H9 (cell line): ENCODE data around the gene ADAT3. TPM values are rescaled to one million over a fixed set of nuclear protein-coding genes. Genes with fewer than 3 reads are reported as not detected.
"Not testable (repeated sequence)": the region's sequence is repeated elsewhere in the genome, so short reads cannot be mapped to it uniquely, and the experiment has no call there.

Source experiments
- DNase-seq: peaks from one replicate; pipeline ENCODE4 v3.0.0-alpha.2; 2017
- H2AFZ ChIP-seq: one replicate; pipeline ENCODE4 v1.6.1; 2013; ENCODE audit warnings: mild to moderate bottlenecking, low read length, control low read depth, moderate library complexity
- H2AK5ac ChIP-seq: 2 replicates; pipeline ENCODE4 v1.6.1; 2013; ENCODE audit warnings: low read length, control low read depth, mixed read lengths; ENCODE audit not compliant: insufficient read length
- H2BK120ac ChIP-seq: one replicate; pipeline ENCODE4 v1.6.1; 2013; ENCODE audit warnings: low read depth, mild to moderate bottlenecking, low read length, control low read depth, inconsistent platforms; ENCODE audit not compliant: poor library complexity, severe bottlenecking
- H2BK12ac ChIP-seq: 2 replicates; pipeline ENCODE4 v1.6.1; 2013; ENCODE audit warnings: low read length, control low read depth, mixed read lengths, low read depth; ENCODE audit not compliant: insufficient read length
- H2BK15ac ChIP-seq: 2 replicates; pipeline ENCODE4 v1.6.1; 2013; ENCODE audit warnings: low read depth, low read length, control low read depth
- H2BK20ac ChIP-seq: one replicate; pipeline ENCODE4 v1.6.1; 2013; ENCODE audit warnings: low read depth, mild to moderate bottlenecking, low read length, control low read depth, inconsistent platforms; ENCODE audit not compliant: poor library complexity, severe bottlenecking
- H2BK5ac ChIP-seq: 2 replicates; pipeline ENCODE4 v1.6.1; 2013; ENCODE audit warnings: low read length, control low read depth, mixed read lengths; ENCODE audit not compliant: insufficient read length
- H3K14ac ChIP-seq: 2 replicates; pipeline ENCODE4 v1.6.1; 2013; ENCODE audit warnings: low read length, control low read depth; ENCODE audit not compliant: insufficient read depth
- H3K18ac ChIP-seq: 2 replicates; pipeline ENCODE4 v1.6.1; 2013; ENCODE audit warnings: low read depth, mild to moderate bottlenecking, mixed read lengths, low read length, control low read depth; ENCODE audit not compliant: insufficient read length
- H3K23ac ChIP-seq: 2 replicates; pipeline ENCODE4 v1.6.1; 2013; ENCODE audit warnings: low read length, control low read depth, mixed read lengths, low read depth; ENCODE audit not compliant: insufficient read length
- H3K23me2 ChIP-seq: 2 replicates; pipeline ENCODE4 v1.6.1; 2013; ENCODE audit warnings: low read depth, mild to moderate bottlenecking, mixed read lengths, low read length, control low read depth; ENCODE audit not compliant: insufficient read length, poor library complexity, severe bottlenecking
- H3K27ac ChIP-seq: 2 replicates; pipeline ENCODE4 v1.5.1; 2013; ENCODE audit warnings: low read length, control low read depth, mixed read lengths, low read depth; ENCODE audit not compliant: insufficient read length
- H3K27me3 ChIP-seq: 2 replicates; pipeline ENCODE4 v1.6.1; 2013; ENCODE audit warnings: low read length, control low read depth, inconsistent platforms; ENCODE audit not compliant: insufficient read depth
- H3K4ac ChIP-seq: 2 replicates; pipeline ENCODE4 v1.6.1; 2013; ENCODE audit warnings: low read depth, mild to moderate bottlenecking, control low read depth, inconsistent platforms, low read length, moderate library complexity
- H3K4me1 ChIP-seq: 2 replicates; pipeline ENCODE4 v1.6.1; 2013; ENCODE audit warnings: low read length, control low read depth, inconsistent platforms; ENCODE audit not compliant: insufficient read depth
- H3K4me2 ChIP-seq: 2 replicates; pipeline ENCODE4 v1.6.1; 2013; ENCODE audit warnings: low read length, control low read depth, mixed read lengths; ENCODE audit not compliant: insufficient read length, insufficient read depth
- H3K56ac ChIP-seq: 2 replicates; pipeline ENCODE4 v1.6.1; 2013; ENCODE audit warnings: low read depth, mild to moderate bottlenecking, mixed read lengths, low read length, control low read depth; ENCODE audit not compliant: insufficient read length
- H3K79me1 ChIP-seq: 2 replicates; pipeline ENCODE4 v1.6.1; 2013; ENCODE audit warnings: low read depth, mild to moderate bottlenecking, moderate library complexity, low read length, control low read depth, inconsistent platforms; ENCODE audit not compliant: insufficient read depth, poor library complexity, severe bottlenecking
- H3K79me2 ChIP-seq: 2 replicates; pipeline ENCODE4 v1.6.1; 2013; ENCODE audit warnings: low read length, control low read depth, inconsistent platforms; ENCODE audit not compliant: insufficient read depth
- H3K9ac ChIP-seq: 2 replicates; pipeline ENCODE4 v1.6.1; 2013; ENCODE audit warnings: low read length, control low read depth, mixed read lengths; ENCODE audit not compliant: insufficient read length; ENCODE audit errors: extremely low read depth
- H3K9me3 ChIP-seq: one replicate; pipeline ENCODE4 v1.6.1; 2013; ENCODE audit warnings: low read depth, low read length, inconsistent platforms; ENCODE audit not compliant: control insufficient read depth
- H3T11ph ChIP-seq: one replicate; pipeline ENCODE4 v1.6.1; 2013; ENCODE audit warnings: mild to moderate bottlenecking, low read length, control low read depth, inconsistent platforms
- H4K20me1 ChIP-seq: one replicate; pipeline ENCODE4 v1.6.1; 2013; ENCODE audit not compliant: control insufficient read depth, insufficient read length, insufficient read depth
- H4K5ac ChIP-seq: 2 replicates; pipeline ENCODE4 v1.6.1; 2013; ENCODE audit warnings: low read depth, mild to moderate bottlenecking, mixed read lengths, low read length, control low read depth; ENCODE audit not compliant: insufficient read length
- H4K8ac ChIP-seq: replicated peaks from 2 replicates; pipeline ENCODE4 v1.6.1; 2013; ENCODE audit warnings: low read length, control low read depth, mixed read lengths, low read depth; ENCODE audit not compliant: insufficient read length
- H4K91ac ChIP-seq: 2 replicates; pipeline ENCODE4 v1.6.1; 2013; ENCODE audit warnings: low read depth, mild to moderate bottlenecking, moderate library complexity, mixed read lengths, low read length, control low read depth; ENCODE audit not compliant: insufficient read length
- H3K27ac Mint-ChIP-seq, 3 experiments: 2 replicates in 2 of 3; 3 replicates in 1 of 3; pipeline ENCODE4 v1.8.0; 2020 to 2021; ENCODE audit warnings: mixed read lengths in 3 of 3, mild to moderate bottlenecking in 1 of 3, moderate library complexity in 1 of 3
- H3K27me3 Mint-ChIP-seq: 2 replicates; pipeline ENCODE4 v1.8.0; 2021; ENCODE audit warnings: low read depth, mild to moderate bottlenecking, moderate library complexity, mixed read lengths
- H3K36me3 Mint-ChIP-seq, 3 experiments: 2 replicates in 2 of 3; 3 replicates in 1 of 3; pipeline ENCODE4 v1.8.0; 2020 to 2021; ENCODE audit warnings: low read depth in 3 of 3, mixed read lengths in 3 of 3; ENCODE audit not compliant: insufficient read depth in 1 of 3
- H3K4me1 Mint-ChIP-seq, 2 experiments: 2 replicates each; pipeline ENCODE4 v1.8.0; 2020; ENCODE audit warnings: mixed read lengths in 2 of 2
- H3K4me3 Mint-ChIP-seq, 2 experiments: 2 replicates in 1 of 2; 3 replicates in 1 of 2; pipeline ENCODE4 v1.8.0; 2020 to 2021; ENCODE audit warnings: mild to moderate bottlenecking in 2 of 2, mixed read lengths in 2 of 2, moderate library complexity in 1 of 2
- H3K9me3 Mint-ChIP-seq, 2 experiments: 2 replicates in 1 of 2; 3 replicates in 1 of 2; pipeline ENCODE4 v1.8.0; 2020; ENCODE audit warnings: mild to moderate bottlenecking in 2 of 2, mixed read lengths in 2 of 2, moderate library complexity in 1 of 2
- CTCF ChIP-seq: fragments of 200-600 bp; sonication (generic); conservative IDR thresholded peaks from 3 replicates; pipeline ENCODE4 v1.8.0; 2021; ENCODE audit warnings: antibody characterized with exemption, mild to moderate bottlenecking
- WGBS: extraction: QIAGEN DNeasy Blood & Tissue Kit; methylation state at CpG from one replicate; pipeline ENCODE4 v1.1.7; 2013; ENCODE audit warnings: missing lambda C conversion rate, low lambda C conversion rate, mixed read lengths; ENCODE audit not compliant: insufficient read length; ENCODE audit errors: extremely low coverage; 5-methylcytosine and 5-hydroxymethylcytosine counted together
- total RNA-seq: library from RNA; stranded (reverse); gene quantifications from 2 replicates; pipeline ENCODE4 v1.2.1, GENCODE V29; 2021

Gene ADAT3
- total RNA-seq, 1 experiment from 2014 or later = 12.2 TPM

- Histone ChIP-seq H3T11ph (no peak overlapping the region), H3K9ac (peak overlapping the region; percentile 66), H3K23me2 (peaks cover 9% of the 10 kb centered on the region), H3K79me1 (peaks cover 23% of the 10 kb centered on the region), H3K79me2 (peaks cover 12% of the 10 kb centered on the region; the same call in 1 of the 2 replicates), H2AFZ (no peak overlapping the region), H4K5ac (no peak overlapping the region), H3K9me3 (no peaks in the 10 kb centered on the region), H3K27me3 (no peaks in the 10 kb centered on the region), H4K20me1 (no peaks in the 10 kb centered on the region), H2BK12ac (no peak overlapping the region), H2BK20ac (no peak overlapping the region), H4K8ac (no peak overlapping the region), H3K23ac (no peak overlapping the region), H4K91ac (no peak overlapping the region), H2BK120ac (peak overlapping the region; percentile 23), H3K4me2 (peak overlapping the region; percentile 74), H2AK5ac (no peak overlapping the region), H2BK15ac (no peak overlapping the region), H3K18ac (no peak overlapping the region), H3K4ac (no peak overlapping the region), H3K56ac (no peak overlapping the region), H3K14ac (peak overlapping the region; percentile 77; the same call in 1 of the 2 replicates), H3K4me1 (peaks cover 11% of the 10 kb centered on the region; the same call in 1 of the 2 replicates), H3K27ac (no peak overlapping the region), H2BK5ac (no peak overlapping the region)
- no peak for TF ChIP-seq CTCF
- Mint-ChIP-seq H3K27ac (peak overlapping the region in 2 of 3 experiments; percentile 65 to 74; a peak in 4 of 7 replicates), H3K4me3 (peak overlapping the region; percentile 91 to 95), H3K27me3 (peaks cover 2% of the 10 kb centered on the region; the same call in 1 of the 2 replicates), H3K9me3 (no peaks in the 10 kb centered on the region; a peak in 1 of 5 replicates), H3K4me1 (peaks cover 33 to 34% of the 10 kb centered on the region in 2 experiments), H3K36me3 (0 out of 7 replicates have a peak, but pooled peaks cover 0 to 4% (median 0%) of the 10 kb centered on the region in 3 experiments)
- no CpG with 5 or more reads among the region's 56 CpGs for WGBS
- peak; percentile 30 for DNase-seq
Observed at GRCh38 chr19:1884719-1885334, 20.4 kb upstream of the ADAT3 start.

GRCh38 chr19:1885398-1886119, 19.6 kb upstream of the ADAT3 start, which contains the start of gene ABHD17A:
Gene ABHD17A, minus strand, starts transcription at chr19:1885496. Its CDS starts 3,930 bp downstream, at chr19:1881566.
- not testable (repeated sequence) for H3K27ac ChIP-seq, H2BK12ac ChIP-seq, H4K5ac ChIP-seq, H4K20me1 ChIP-seq, H2BK5ac ChIP-seq, H3K4ac ChIP-seq, H2BK15ac ChIP-seq, H3K27me3 Mint-ChIP-seq, H3K9me3 ChIP-seq, H4K8ac ChIP-seq, H4K91ac ChIP-seq, H2AFZ ChIP-seq, H3K23ac ChIP-seq, H2AK5ac ChIP-seq, H3K56ac ChIP-seq, H3K27me3 ChIP-seq, H3K23me2 ChIP-seq, H3T11ph ChIP-seq, H3K18ac ChIP-seq, H3K9me3 Mint-ChIP-seq, H3K36me3 Mint-ChIP-seq, H2BK20ac ChIP-seq
- Mint-ChIP-seq H3K27ac (peak within 1 kb of the TSS in 2 of 3 experiments; percentile 65 to 74; a peak in 4 of 7 replicates), H3K4me1 (peaks cover 33 to 34% of the 10 kb centered on the region in 2 experiments), H3K4me3 (peak within 1 kb of the TSS; percentile 91 to 95)
- H3K4me2 ChIP-seq = peak within 1 kb of the TSS; percentile 74
- H2BK120ac ChIP-seq = peak within 1 kb of the TSS; percentile 23
- peak; percentile 93 for DNase-seq
- H3K9ac ChIP-seq = peak within 1 kb of the TSS; percentile 66
- peaks cover 23% of the 10 kb centered on the region for H3K79me1 ChIP-seq
- peaks cover 11% of the 10 kb centered on the region; the same call in 1 of the 2 replicates for H3K4me1 ChIP-seq
- peaks cover 12% of the 10 kb centered on the region; the same call in 1 of the 2 replicates for H3K79me2 ChIP-seq
- no CpG with 5 or more reads among the region's 46 CpGs for WGBS
- H3K14ac ChIP-seq = peak within 1 kb of the TSS; percentile 77; the same call in 1 of the 2 replicates
